ENCODE data around the gene APOL6.
A peak's percentile ranks its signal among the peaks of the same experiment; 100 is the strongest.

The APOL6 gene

DNA sequence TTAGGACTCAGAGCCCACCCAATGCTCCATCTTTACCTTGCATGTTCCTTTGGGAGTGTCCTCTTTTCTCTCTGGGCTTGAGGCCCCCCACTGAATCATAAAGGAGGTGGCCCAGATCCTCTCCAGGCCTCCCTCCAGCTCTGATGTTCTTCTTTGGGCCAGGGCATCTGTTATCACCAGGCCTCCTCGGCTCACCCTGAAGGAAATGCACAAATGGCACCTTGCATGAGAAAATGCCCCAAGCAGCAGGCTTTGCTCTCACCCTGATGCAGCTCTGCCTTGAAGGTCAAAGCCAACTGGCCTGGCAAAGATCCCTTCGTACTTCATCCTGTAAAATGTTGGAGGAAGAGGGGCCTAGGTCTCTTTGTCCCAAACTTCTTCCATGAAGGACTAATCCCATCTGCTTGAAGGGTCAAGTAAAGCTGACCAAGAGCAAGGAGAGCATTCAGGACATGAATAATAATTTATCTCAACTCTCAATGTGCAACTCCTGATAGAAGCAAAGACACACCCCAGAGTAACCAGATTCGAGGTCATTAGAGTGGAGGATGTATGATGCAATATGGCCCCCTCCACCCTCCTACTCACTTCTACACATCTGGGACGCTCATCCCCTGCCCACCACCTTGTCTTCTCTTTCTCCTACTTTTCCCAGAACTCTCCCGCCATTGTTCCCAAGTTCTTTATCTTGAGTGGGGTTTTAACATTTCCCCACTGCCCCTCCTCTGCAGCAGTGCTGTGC, 9.5 kb downstream of the APOL6 start:
- no peak for DNase-seq (ENCODE audit: low read depth)
- H3K4me3 ChIP-seq (ENCODE audit: low read depth, low read length): no peak overlapping the region
- TF ChIP-seq MYC (IDR thresholded peaks at IDR 0.05; ENCODE audit: low read depth, low read length) (no peak), POLR2A (IDR thresholded peaks at IDR 0.05; ENCODE audit: extremely low read depth, insufficient read length) (no peak)
- TF ChIP-seq, protein P1, sequence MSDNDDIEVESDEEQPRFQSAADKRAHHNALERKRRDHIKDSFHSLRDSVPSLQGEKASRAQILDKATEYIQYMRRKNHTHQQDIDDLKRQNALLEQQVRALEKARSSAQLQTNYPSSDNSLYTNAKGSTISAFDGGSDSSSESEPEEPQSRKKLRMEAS (IDR thresholded peaks at IDR 0.05; ENCODE audit: low read depth, low read length): no peak
- TF ChIP-seq, protein P2, sequence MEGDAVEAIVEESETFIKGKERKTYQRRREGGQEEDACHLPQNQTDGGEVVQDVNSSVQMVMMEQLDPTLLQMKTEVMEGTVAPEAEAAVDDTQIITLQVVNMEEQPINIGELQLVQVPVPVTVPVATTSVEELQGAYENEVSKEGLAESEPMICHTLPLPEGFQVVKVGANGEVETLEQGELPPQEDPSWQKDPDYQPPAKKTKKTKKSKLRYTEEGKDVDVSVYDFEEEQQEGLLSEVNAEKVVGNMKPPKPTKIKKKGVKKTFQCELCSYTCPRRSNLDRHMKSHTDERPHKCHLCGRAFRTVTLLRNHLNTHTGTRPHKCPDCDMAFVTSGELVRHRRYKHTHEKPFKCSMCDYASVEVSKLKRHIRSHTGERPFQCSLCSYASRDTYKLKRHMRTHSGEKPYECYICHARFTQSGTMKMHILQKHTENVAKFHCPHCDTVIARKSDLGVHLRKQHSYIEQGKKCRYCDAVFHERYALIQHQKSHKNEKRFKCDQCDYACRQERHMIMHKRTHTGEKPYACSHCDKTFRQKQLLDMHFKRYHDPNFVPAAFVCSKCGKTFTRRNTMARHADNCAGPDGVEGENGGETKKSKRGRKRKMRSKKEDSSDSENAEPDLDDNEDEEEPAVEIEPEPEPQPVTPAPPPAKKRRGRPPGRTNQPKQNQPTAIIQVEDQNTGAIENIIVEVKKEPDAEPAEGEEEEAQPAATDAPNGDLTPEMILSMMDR (IDR thresholded peaks at IDR 0.05; ENCODE audit: low read depth, low read length): no peak

GRCh38 chr22:35660291-35661127, 12.3 kb downstream of the APOL6 start:
- DNase-seq (ENCODE audit: low read depth): peak; percentile 60
- H3K4me3 ChIP-seq (ENCODE audit: low read depth, low read length): no peak overlapping the region
- TF ChIP-seq, protein P2 (IDR thresholded peaks at IDR 0.05; ENCODE audit: low read depth, low read length): no peak
- TF ChIP-seq, protein P1 (IDR thresholded peaks at IDR 0.05; ENCODE audit: low read depth, low read length): no peak
- no peak for TF ChIP-seq POLR2A (IDR thresholded peaks at IDR 0.05; ENCODE audit: extremely low read depth, insufficient read length)
- no peak for TF ChIP-seq MYC (IDR thresholded peaks at IDR 0.05; ENCODE audit: low read depth, low read length)

- TF ChIP-seq POLR2A (IDR thresholded peaks at IDR 0.05; ENCODE audit: extremely low read depth, insufficient read length): no peak
- TF ChIP-seq, protein P1 (IDR thresholded peaks at IDR 0.05; ENCODE audit: low read depth, low read length): no peak
- no peak for TF ChIP-seq MYC (IDR thresholded peaks at IDR 0.05; ENCODE audit: low read depth, low read length)
- TF ChIP-seq, protein P2 (IDR thresholded peaks at IDR 0.05; ENCODE audit: low read depth, low read length): no peak
- no peak overlapping the region for H3K4me3 ChIP-seq (ENCODE audit: low read depth, low read length)
- no peak for DNase-seq (ENCODE audit: low read depth)
These were observed 13.2 kb downstream of the APOL6 start for GRCh38 chr22:35661464-35661863.

DNA sequence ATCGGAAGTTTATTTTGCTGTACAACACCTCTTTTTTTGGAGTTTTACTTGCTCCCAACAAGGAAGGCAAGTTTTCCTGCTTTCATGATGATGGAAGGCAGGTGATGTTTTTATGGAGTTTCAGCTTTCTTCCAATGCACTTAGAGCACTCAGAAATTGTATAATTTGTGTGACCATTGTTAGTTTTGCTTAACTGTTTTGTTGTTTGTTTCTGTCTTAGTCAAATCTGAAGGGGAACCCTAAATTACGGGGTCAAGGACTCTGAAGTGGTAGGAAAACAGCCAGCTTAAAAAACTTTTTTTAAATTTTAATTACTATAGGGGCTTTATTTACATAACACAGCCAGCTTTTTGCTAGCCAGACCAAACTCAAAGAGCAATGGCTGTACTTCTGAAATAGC, 14.7 kb downstream of the APOL6 start:
- no peak overlapping the region for H3K4me3 ChIP-seq (ENCODE audit: low read depth, low read length)
- TF ChIP-seq, protein P1 (IDR thresholded peaks at IDR 0.05; ENCODE audit: low read depth, low read length): no peak
- no peak for TF ChIP-seq POLR2A (IDR thresholded peaks at IDR 0.05; ENCODE audit: extremely low read depth, insufficient read length)
- no peak for DNase-seq (ENCODE audit: low read depth)

DNA sequence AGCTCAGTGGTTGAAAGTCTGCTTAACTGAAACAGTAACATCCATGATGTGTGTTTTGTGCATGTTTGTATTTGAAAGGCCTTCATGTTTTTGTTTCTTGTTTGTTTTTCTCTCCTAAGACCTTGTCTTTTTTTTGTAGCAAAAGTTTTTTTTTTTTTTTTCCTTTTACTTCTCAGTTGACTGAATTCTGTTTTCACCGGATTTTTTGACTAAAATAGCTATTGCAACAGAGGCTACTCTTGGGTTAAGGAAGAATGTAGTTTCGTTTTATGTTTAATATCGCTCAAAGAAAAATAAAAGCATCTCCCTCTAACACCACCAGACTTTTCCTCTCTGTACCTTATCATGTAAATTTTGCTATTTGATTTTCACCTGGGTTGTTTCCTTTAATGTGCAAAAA, 15.1 kb downstream of the APOL6 start:
- DNase-seq (ENCODE audit: low read depth): no peak
- H3K4me3 ChIP-seq (ENCODE audit: low read depth, low read length): no peak overlapping the region
- TF ChIP-seq, protein P1 (IDR thresholded peaks at IDR 0.05; ENCODE audit: low read depth, low read length): no peak
- no peak for TF ChIP-seq MYC (IDR thresholded peaks at IDR 0.05; ENCODE audit: low read depth, low read length)
- TF ChIP-seq POLR2A (IDR thresholded peaks at IDR 0.05; ENCODE audit: extremely low read depth, insufficient read length): no peak
- TF ChIP-seq, protein P2 (IDR thresholded peaks at IDR 0.05; ENCODE audit: low read depth, low read length): no peak

All from NB4 (cell line).